Subcutaneous abdominal adipose tissue (tissue), 5 donors: ENCODE data around the gene RGS1.

ENCODE experiments used
- H3K27ac ChIP-seq: one replicate; pipeline ENCODE4 v1.7.0; 2013; ENCODE audit warnings: low read depth, mild to moderate bottlenecking, inconsistent platforms, low read length, moderate library complexity
- H3K27me3 ChIP-seq, 5 donors: one replicate each; pipeline ENCODE4 v1.7.0; 2013; ENCODE audit warnings: low read length in 5 of 5, inconsistent platforms in 1 of 5; ENCODE audit not compliant: control insufficient read depth in 5 of 5, insufficient read depth in 4 of 5
- H3K36me3 ChIP-seq, 5 donors: one replicate each; pipeline ENCODE4 v1.7.0; 2013; ENCODE audit warnings: low read length in 5 of 5; ENCODE audit not compliant: control insufficient read depth in 5 of 5, insufficient read depth in 5 of 5
- H3K4me1 ChIP-seq, 5 donors: one replicate each; pipeline ENCODE4 v1.7.0; 2013; ENCODE audit warnings: low read length in 5 of 5, mild to moderate bottlenecking in 3 of 5, moderate library complexity in 1 of 5; ENCODE audit not compliant: control insufficient read depth in 5 of 5, insufficient read depth in 5 of 5
- H3K4me3 ChIP-seq, 5 donors: one replicate each; pipeline ENCODE4 v1.7.0; 2013; ENCODE audit warnings: low read length in 5 of 5, low read depth in 1 of 5
- H3K9ac ChIP-seq, 5 donors: one replicate each; pipeline ENCODE4 v1.7.0; 2013; ENCODE audit warnings: low read length in 5 of 5, mild to moderate bottlenecking in 4 of 5, moderate library complexity in 3 of 5
- H3K9me3 ChIP-seq, 5 donors: one replicate each; pipeline ENCODE4 v1.7.0; 2013; ENCODE audit warnings: low read length in 5 of 5; ENCODE audit not compliant: control insufficient read depth in 5 of 5
- donor health status: healthy.
- donor health status: healthy.
- donor health status: healthy.
- donor health status: healthy.
- donor health status: healthy.

Gene RGS1

GRCh38 chr1:192601143-192601542 lies 25.6 kb downstream of the RGS1 start:
- H3K9ac ChIP-seq, result no peak overlapping the region
- H3K27ac ChIP-seq, result no peak overlapping the region
- no peaks in the 10 kb centered on the region for H3K4me1 ChIP-seq
- no peaks in the 10 kb centered on the region for H3K9me3 ChIP-seq
- H3K4me3 ChIP-seq, result no peak overlapping the region
- H3K36me3 ChIP-seq, result no peaks in the 10 kb centered on the region
- H3K27me3 ChIP-seq, result no peaks in the 10 kb centered on the region

- Histone ChIP-seq H3K9ac (no peak overlapping the region), H3K9me3 (no peaks in the 10 kb centered on the region), H3K36me3 (no peaks in the 10 kb centered on the region), H3K27me3 (no peaks in the 10 kb centered on the region), H3K27ac (no peak overlapping the region), H3K4me1 (no peaks in the 10 kb centered on the region), H3K4me3 (no peak overlapping the region)
Measured at GRCh38 chr1:192601567-192601966, 26.0 kb downstream of the RGS1 start.

GRCh38 chr1:192602757-192603156 lies 27.2 kb downstream of the RGS1 start:
- Histone ChIP-seq H3K4me3 (no peak overlapping the region), H3K9ac (no peak overlapping the region), H3K4me1 (no peaks in the 10 kb centered on the region), H3K36me3 (no peaks in the 10 kb centered on the region), H3K9me3 (no peaks in the 10 kb centered on the region), H3K27ac (no peak overlapping the region), H3K27me3 (no peaks in the 10 kb centered on the region)

GRCh38 chr1:192603218-192603787 lies 27.7 kb downstream of the RGS1 start:
- Histone ChIP-seq H3K27ac (no peak overlapping the region), H3K4me1 (no peaks in the 10 kb centered on the region), H3K4me3 (no peak overlapping the region), H3K27me3 (no peaks in the 10 kb centered on the region), H3K9ac (no peak overlapping the region), H3K9me3 (no peaks in the 10 kb centered on the region), H3K36me3 (no peaks in the 10 kb centered on the region)

- no peak overlapping the region for H3K27ac ChIP-seq
- H3K4me3 ChIP-seq, result no peak overlapping the region
- H3K4me1 ChIP-seq, result no peaks in the 10 kb centered on the region
- H3K9ac ChIP-seq, result no peak overlapping the region
- no peaks in the 10 kb centered on the region for H3K9me3 ChIP-seq
- no peaks in the 10 kb centered on the region for H3K27me3 ChIP-seq
- H3K36me3 ChIP-seq, result no peaks in the 10 kb centered on the region
Measured at GRCh38 chr1:192604979-192605620, 29.5 kb downstream of the RGS1 start.

GRCh38 chr1:192608671-192609070 lies 33.1 kb downstream of the RGS1 start:
- Histone ChIP-seq H3K4me3 (no peak overlapping the region), H3K9me3 (no peaks in the 10 kb centered on the region), H3K9ac (no peak overlapping the region), H3K4me1 (no peaks in the 10 kb centered on the region), H3K27me3 (no peaks in the 10 kb centered on the region), H3K27ac (no peak overlapping the region), H3K36me3 (no peaks in the 10 kb centered on the region)

- Histone ChIP-seq H3K36me3 (no peaks in the 10 kb centered on the region), H3K4me3 (no peak overlapping the region), H3K27ac (no peak overlapping the region), H3K9ac (no peak overlapping the region), H3K4me1 (no peaks in the 10 kb centered on the region), H3K9me3 (no peaks in the 10 kb centered on the region), H3K27me3 (no peaks in the 10 kb centered on the region)
Measured at GRCh38 chr1:192609110-192610079, 33.8 kb downstream of the RGS1 start.

GRCh38 chr1:192610112-192610889 lies 34.7 kb downstream of the RGS1 start:
- Histone ChIP-seq H3K9ac (no peak overlapping the region), H3K27me3 (no peaks in the 10 kb centered on the region), H3K4me1 (no peaks in the 10 kb centered on the region), H3K36me3 (no peaks in the 10 kb centered on the region), H3K9me3 (no peaks in the 10 kb centered on the region), H3K4me3 (no peak overlapping the region), H3K27ac (no peak overlapping the region)

- no peaks in the 10 kb centered on the region for H3K9me3 ChIP-seq
- no peak overlapping the region for H3K27ac ChIP-seq
- H3K27me3 ChIP-seq, result no peaks in the 10 kb centered on the region
- no peak overlapping the region for H3K4me3 ChIP-seq
- H3K36me3 ChIP-seq, result no peaks in the 10 kb centered on the region
- H3K9ac ChIP-seq, result no peak overlapping the region
- peaks cover 0 to under 1% (median 0%) of the 10 kb centered on the region in 5 donors for H3K4me1 ChIP-seq
Measured at GRCh38 chr1:192615055-192615454, 39.5 kb downstream of the RGS1 start.
